GM21367 (cell line): ENCODE data around the gene ELF3.
"Not testable (repeated sequence)": the region's sequence is repeated elsewhere in the genome, so short reads cannot be mapped to it uniquely, and the experiment has no call there.

ENCODE experiments used
- ATAC-seq: cut with Tn5 transposase; IDR thresholded peaks from one replicate; pipeline ENCODE4 v1.9.1; 2021; ENCODE audit not compliant: unreplicated experiment

Gene ELF3

DNA sequence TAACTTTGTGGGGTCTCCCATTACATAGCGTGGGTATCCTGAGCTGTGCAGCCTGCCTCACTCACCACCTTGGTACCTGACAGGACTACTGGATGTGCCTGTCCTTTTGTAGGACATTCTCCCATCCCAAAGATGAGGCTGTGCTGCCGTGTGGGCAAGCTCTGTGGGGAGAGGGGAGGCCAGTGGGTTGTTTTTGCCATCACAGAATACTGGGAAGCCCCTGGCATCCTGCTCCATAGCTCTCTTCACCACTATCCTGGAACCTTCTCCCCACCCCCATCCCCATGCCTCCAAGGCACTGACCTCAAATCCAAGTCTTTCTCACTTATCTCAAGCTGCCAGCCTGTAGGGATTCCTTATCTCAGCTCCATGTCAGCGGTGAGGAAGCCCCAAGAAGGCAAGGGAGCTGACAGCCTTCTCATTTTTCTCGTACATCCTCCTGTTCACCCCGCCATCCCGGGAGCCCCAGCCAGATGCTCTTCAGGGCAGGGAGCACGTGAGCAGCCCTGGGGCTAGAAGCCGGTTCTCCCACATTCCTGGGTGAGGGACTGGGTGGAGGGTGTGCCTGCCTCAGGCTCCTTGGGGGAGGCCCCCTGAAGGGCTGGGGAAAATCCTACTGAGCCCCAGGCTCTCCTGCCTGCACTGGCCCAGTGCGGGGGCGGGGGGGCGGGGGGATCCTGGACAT lies 2.4 kb upstream of the ELF3 start:
- no peak for ATAC-seq

DNA sequence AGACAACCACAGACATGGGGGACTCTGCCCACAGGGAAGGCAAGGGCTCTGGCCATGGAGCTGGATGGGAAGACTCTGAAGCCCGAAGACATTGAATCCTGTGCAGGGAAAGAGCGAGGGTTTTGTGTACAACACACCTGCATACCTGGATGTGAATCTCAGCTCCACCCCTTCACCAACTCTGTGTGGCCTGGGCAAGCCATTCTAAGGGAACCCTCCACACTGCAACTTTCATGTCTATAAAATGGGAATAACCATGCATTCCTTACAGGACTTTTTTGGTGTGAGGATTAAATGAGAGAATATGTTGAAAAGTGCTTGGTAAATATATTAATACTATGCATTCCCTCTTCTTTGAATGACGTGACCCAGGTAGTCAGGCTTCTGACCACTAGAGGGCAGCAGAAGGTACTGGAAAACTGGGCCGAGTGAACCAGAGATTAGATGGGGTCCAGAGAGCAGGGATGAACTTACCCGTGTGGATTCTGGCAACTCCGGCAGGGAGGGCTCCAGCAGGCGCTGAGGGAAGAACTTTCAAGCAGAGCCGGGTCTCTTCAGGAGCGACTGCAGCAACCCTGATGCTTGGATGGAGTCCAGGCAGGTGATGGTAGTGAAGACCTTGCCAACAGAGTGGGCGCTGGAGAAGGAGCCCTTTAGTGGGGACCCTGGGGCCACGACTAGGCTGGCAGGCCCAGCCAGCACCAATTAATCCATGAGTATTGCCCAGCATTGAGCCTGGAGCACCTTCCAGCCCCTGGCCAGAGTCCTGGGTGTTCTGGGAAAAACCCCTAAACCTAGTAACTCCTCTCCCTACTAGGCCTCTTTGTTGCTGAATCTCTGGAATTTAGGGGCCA lies 834 bp upstream of the ELF3 start:
- no peak for ATAC-seq

DNA sequence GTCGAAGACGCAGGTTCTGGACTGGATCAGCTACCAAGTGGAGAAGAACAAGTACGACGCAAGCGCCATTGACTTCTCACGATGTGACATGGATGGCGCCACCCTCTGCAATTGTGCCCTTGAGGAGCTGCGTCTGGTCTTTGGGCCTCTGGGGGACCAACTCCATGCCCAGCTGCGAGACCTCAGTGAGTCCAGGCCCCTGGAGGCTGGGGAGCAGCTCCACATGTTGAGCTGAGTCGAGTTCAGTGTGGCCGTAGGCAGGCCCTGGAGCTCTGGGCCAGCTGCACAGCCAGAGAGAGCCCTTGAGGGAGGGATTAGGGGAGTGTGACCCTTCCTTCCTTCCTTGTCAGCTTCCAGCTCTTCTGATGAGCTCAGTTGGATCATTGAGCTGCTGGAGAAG lies 1.6 kb downstream of the ELF3 start:
- no peak for ATAC-seq

DNA sequence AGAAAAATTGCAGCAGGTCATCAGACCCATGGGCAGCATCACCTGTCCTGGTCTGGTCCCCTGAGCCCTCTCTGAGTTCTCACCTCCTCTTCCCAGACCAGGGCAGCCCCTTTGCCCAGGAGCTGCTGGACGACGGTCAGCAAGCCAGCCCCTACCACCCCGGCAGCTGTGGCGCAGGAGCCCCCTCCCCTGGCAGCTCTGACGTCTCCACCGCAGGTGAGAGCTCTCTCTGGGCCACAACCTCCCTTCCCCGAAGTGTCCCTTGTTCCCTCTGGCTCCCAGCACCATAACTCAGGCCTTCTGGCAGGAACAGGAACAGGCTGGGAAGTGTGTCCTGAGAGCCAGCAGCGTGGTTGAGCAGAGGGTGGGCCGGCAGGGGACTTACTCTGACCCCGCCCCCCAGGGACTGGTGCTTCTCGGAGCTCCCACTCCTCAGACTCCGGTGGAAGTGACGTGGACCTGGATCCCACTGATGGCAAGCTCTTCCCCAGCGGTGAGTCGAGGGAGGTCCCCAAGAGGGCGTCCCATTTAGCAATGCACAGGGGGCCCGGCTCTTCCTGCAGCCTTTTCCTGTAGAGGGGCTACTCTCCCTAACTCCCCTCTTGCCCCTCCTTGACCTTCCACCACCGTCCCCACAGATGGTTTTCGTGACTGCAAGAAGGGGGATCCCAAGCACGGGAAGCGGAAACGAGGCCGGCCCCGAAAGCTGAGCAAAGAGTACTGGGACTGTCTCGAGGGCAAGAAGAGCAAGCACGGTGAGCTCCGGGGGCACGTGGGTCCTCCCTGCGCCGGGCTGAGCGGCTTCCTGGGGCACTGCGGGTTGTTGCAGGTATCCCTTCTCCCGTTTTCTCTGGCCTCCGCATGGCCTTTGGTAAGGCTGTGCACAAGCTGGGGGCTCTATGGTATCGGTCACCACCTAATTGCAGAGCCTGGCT lies 2.4 kb downstream of the ELF3 start:
- no peak for ATAC-seq

DNA sequence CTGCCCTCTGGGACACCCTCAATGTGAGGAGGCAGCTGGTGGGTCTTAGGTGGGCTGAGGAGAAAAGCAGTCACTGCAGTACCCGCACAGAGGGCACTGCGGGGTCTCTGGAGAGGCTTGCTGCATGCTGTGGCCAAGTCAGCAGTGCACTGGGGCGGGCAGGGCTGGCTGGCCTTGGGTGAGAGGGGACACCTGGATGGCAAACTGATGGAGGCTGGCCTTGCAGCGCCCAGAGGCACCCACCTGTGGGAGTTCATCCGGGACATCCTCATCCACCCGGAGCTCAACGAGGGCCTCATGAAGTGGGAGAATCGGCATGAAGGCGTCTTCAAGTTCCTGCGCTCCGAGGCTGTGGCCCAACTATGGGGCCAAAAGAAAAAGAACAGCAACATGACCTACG lies 3.2 kb downstream of the ELF3 start:
- no peak for ATAC-seq

DNA sequence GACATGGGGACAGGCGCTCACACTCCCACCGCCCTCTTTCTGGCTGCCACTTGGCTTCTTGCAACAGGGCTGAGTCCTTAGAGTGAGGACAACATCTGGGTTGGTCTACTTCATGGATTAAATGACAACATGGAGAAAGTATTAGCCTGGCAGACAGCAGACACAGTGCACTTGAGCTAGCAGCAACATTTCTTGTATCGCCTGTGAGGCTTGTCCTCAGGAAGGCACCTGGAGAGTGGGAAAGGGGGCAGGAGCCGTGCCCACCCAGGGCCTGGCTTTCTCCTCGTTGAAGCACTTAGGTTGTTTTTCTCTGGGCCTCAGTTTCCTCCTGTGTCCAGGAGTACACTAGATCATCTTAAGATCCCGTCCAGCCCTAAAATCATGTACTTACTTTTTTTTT lies 3.7 kb downstream of the ELF3 start:
- ATAC-seq = no peak

DNA sequence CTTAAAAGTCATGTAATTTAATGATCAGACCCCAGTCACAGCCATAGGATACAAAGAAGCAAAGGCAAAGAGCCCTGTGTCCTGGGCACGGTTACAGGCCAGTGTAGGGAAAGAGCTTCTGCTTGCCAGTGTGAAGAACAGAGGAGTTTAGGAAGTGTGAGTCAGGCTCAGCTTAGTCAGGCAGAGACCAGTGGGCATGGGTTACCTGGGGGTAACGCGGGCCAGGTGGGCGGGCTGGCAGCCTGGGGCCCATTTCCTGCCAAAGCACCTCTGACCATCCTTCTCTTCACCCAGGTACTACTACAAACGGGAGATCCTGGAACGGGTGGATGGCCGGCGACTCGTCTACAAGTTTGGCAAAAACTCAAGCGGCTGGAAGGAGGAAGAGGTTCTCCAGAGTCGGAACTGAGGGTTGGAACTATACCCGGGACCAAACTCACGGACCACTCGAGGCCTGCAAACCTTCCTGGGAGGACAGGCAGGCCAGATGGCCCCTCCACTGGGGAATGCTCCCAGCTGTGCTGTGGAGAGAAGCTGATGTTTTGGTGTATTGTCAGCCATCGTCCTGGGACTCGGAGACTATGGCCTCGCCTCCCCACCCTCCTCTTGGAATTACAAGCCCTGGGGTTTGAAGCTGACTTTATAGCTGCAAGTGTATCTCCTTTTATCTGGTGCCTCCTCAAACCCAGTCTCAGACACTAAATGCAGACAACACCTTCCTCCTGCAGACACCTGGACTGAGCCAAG lies 4.7 kb downstream of the ELF3 start:
- ATAC-seq = no peak

DNA sequence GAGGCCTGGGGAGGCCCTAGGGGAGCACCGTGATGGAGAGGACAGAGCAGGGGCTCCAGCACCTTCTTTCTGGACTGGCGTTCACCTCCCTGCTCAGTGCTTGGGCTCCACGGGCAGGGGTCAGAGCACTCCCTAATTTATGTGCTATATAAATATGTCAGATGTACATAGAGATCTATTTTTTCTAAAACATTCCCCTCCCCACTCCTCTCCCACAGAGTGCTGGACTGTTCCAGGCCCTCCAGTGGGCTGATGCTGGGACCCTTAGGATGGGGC lies 5.2 kb downstream of the ELF3 start:
- no peak for ATAC-seq

DNA sequence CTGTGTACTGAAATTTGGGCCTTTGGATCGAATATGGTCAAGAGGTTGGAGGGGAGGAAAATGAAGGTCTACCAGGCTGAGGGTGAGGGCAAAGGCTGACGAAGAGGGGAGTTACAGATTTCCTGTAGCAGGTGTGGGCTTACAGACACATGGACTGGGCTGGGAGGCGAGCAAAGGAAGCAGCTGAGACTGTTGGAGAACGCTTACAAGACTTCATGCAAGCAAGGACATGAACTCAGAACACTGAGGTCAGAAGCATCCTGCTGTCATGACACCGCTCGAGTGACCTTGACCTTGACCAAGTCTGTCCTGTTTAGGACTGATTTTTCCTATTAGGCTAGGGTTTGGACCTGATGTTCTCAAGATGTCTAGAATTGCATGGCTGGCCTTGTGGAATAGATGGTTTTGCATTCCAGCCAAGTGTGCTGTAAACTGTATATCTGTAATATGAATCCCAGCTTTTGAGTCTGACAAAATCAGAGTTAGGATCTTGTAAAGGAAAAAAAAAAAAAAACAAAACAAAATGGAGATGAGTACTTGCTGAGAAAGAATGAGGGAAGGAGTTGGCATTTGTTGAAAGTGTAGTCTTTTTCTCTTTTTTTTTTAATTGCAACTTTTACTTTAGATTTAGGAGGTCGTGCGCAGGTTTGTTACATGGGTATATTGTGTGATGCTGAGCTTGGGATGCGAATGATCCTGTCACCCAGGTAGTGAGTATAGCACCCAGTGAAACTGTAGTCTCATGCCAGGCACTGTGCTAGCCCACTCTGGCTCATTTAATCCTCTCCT lies 5.8 kb downstream of the ELF3 start:
- ATAC-seq = no peak

DNA sequence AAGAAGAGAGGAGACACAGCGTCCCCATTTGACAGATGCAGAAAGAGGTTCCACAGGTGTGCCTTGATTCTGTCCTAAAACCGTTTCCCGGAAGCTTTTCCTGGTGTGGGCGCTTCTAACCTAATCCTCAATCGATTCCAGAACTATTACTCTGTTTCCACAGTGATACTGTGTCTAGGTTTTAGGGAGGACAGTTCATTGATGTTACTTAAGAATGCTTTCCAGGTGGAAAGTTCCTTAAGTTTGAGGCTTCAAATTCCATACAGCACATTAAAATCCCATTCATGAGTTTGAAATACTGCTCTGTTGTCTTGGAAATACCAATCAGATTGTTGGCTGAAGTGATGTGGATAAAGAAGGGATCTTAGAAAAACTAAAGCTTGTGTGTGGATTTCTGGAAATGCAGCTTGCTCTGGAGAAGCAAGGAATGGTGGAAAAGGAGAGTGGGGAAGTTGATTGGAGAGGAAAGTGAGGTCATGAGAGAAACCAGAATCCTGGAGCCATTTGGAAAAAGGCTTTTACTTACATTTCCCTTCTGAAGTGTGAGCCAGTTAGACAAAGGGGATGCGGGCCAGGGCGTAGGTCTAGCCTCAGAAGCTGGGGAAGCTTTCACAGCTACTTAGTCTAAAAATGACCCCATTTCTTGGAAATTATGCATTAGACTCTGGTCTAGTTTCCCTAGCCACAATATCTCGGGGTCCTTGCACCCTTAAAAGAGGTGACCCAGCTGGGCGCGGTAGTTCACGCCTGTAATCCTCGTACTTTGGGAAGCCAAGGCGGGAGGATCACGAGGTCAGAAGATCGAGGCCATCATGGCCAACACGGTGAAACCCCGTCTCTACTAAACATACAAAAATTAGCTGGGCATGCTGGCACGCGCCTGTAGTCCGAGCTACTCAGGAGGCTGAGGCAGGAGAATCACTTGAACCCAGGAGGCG lies 6.7 kb downstream of the ELF3 start:
- ATAC-seq = no peak

DNA sequence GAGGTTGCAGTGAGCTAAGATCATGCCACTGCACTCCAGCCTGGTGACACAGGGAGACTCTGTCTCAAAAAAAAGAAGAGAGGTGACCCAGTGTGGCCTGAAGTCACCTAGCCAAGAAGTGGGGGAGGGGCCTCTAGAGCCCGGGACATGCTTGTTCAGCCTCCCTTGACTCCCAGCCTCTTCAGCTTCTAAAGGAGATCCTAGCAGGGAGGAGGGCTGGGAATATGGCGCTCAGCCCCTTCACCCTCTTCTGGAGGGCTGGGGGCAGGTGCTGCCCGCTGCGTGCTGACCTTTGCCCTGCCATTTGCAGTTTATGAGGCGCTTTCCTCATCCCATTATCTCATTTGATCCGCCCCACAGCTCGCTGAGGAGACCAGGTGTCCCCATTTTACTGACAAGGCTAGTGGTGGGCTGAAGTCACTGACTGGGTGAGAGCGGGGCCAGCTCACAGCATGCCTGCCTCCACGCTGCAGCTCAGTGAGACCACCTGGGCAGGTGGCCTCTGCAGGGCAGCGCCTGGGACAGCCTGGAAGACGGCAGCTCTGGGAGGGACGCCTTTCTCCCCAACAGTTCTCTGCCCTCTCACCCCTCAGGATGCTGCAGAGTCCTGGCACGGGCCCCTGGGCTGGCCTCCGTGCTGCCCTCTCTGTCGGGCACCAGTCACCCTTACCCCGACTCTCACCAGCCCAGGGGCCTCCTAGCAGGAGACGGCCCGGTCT lies 7.5 kb downstream of the ELF3 start:
- no peak for ATAC-seq

DNA sequence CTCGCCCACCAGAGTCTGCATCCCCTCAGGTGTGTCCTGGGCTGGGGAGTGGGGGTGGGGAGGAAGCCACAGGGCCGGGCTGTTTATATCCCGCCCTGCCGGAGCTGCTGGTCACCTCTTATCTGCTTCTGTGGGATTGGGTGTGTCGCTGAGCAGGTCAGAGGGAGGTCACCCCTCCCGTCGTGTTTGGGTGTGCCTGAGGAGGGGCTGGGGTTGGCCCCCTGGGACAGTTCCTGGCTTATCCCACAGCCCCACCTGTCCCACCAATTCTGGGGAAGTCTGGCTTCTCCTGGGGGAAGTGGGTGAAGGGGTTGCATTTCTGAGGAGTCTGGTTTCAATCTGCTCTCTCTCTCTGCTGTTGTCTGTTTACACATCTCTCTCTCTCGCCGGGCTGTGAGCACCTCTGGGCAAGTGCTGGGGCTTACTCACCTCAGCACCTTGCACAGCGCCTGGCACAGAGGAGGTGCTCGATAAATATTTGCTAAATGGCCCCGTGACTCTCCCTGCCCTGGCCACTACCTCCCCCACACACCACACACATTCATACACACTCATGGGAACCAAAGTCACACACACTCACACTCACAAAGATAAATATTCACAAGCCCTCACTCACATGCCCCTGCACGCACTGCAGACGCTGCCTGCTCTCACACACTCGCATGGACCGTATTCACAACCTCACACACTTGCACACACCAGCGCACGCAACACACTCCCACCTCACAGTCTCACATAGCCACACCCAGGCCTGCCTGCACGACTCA lies 8.3 kb downstream of the ELF3 start:
- ATAC-seq = no peak

DNA sequence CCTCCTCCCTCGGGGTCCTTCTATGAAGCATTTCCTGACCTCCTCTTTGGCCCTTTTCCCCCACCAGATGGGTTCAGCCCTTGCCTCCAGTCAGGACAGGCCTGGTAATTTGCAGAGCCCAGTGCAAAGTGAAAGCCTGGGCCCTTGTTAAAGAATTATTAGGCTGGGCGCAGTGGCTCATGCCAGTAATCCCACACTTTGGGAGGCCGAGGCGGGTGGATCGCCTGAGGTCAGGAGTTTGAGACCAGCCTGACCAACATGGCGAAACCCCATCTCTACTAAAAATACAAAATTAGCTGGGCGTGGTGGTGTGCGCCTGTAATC lies 8.8 kb downstream of the ELF3 start:
- ATAC-seq = not testable (repeated sequence)

DNA sequence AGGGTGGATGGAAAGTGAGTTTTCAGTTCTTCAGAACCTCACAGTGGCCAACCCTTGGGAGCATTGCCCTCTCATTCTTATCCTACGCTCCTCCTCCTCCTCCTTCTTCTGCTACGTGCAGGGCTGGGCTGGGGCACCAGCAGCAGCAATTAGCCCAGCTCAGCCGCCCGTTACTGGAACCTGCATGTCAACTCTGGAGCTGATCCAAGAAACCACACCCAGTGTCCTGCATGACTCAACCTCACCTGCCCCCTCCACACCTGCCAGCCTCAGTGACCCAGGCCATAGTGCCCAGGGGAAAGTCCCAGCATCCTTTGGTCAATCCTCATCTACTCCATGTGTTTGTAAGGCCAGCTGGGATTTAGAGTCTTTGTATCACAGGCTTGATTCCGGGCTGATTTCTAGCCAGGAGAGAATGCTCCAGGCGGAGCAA lies 12.6 kb downstream of the ELF3 start:
- no peak for ATAC-seq

DNA sequence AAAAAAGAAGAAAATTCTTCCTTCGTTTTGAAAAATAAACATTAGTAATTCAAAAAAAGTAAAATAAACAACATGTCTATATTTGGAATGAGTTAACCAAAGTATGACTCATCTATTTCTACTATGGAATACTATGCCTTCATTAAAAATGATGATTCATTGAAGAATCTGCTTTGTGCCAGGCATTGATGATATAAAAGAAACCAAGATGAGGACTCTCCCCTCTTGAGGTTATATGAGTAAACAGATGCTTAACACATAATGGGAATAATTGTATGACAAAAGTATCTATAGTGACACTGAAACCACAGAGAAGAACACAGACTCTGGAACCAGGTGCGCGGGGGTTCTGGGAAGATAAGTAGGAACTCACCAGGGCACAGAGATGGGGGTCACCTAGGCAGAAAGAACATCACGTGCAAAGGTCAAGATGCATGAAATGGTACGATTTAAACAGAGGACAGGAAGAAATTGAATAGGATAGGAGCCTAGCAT lies 18.8 kb downstream of the ELF3 start:
- no peak for ATAC-seq

DNA sequence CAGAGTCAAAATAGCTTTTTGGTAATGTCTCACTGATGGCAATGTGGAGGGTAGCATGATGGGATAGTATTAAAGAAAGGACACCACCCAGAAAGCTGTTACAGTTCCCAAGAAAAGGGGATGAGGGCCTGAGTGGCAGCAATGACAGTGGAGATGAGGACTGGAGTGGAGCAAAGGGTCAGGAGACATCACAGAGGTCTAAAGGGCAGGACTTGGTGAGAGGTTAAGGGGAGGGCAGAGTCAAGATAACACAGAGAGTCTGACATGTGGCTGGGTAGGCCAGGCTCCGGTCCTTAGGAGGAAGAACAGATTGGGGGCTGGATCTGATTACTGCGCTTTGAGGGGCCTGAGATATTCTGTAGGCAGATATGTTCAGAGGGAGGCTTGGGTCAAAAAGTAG lies 19.3 kb downstream of the ELF3 start:
- no peak for ATAC-seq

DNA sequence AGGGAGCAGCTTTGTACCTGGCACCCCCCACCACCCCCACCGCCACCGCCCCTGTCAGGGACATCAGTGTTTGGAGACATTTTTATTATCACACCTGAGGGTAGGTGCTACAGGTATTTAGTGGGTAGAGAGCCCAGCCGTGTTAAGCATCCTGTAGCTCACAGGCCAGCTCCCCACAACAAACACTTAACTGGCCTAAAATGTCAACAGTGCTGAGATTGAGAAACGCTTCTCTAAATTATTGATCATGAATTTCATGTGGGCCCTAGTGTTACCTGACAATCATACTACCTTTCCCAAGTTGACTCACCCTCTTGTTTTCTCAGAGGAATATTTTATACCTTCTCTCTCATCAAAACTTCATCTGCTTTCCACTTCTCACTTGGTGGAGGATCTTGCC lies 21.4 kb downstream of the ELF3 start:
- no peak for ATAC-seq
